GM19351 (cell line): ENCODE data around the gene TFB1M.

Experiments used
- ATAC-seq: cut with Tn5 transposase; IDR thresholded peaks from one replicate; pipeline ENCODE4 v1.9.1; 2021; ENCODE audit warnings: mild to moderate bottlenecking, moderate library complexity; ENCODE audit not compliant: unreplicated experiment

TFB1M gene

DNA sequence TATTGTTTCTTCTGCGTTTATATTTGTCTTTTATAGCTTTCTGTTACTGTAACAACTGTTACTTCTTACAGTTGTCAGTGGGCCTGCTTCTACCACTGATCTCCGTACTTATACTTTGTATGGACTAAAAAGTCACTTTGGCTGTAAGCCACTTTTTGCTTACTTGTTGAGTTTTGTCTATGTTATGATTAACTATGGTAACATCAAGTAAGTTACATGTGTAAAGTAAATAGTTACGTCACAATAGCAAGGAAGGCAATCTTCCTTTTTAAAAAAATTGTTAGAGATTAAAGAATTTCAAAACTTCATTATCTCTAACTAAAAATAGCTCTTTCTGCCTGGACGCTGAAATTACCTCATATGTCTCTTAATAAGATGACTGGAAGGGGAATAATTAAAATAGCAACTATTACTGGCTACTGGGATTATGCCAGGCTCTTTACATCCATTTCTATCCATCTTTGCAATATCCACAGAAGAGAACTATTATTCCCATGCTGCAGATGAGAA lies 10.9 kb downstream of the TFB1M start:
- no peak for ATAC-seq

DNA sequence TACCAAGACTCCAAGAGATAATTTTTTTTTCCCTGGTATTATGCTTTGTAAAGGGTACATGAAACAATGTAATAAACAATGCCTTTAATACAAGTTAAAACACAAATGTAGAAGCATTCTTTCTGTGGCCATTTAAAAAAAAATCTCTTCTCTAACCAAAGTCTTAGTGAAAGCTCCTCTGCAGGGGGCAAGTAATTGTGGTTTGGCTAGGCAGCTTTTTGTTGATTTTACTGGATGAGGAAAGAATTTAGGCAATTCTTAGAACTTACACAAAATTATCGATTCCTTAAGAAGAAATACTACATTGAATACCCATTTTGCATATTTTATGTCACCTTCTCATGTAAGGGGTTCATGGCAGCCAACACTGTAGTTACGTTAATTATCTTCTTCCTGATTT lies 12.4 kb downstream of the TFB1M start:
- ATAC-seq, result no peak

DNA sequence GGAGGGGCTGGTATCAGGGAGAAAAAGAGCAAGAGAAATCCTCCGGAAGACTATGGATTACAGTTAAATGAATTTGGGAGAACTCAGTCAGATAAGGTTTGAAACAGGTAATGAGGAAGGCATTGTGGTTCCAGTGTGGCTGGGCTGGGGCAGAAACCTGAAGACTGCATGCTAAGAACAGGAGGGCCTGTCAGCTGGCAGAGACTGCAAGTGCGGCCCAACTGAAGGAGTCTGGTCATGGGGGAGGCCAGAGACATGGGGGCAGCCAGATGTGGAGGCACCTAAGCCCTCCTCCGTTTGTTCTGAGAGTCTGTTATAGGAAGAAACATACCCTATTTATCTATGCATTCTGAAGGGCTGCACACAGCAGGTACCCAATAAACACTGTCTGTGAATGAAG lies 16.6 kb downstream of the TFB1M start:
- no peak for ATAC-seq

DNA sequence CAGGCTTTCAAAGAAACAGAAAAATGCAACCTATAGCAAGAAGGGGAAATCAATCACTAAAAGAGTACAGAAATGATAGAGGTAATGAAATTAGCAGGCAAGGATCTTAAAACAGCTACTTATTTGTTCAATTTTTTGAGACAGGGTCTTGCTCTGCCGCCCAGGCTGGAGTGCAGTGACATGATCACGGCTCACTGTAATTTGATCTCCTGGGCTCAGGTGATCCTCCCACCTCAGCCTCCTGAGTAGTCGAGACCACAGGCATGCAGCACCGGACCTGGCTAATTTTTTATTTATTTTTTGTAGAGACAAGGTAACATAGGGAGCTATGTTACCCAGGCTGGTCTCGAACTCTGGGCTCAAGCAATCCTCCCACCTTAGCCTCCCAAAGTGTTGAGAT lies 21.6 kb downstream of the TFB1M start:
- no peak for ATAC-seq

DNA sequence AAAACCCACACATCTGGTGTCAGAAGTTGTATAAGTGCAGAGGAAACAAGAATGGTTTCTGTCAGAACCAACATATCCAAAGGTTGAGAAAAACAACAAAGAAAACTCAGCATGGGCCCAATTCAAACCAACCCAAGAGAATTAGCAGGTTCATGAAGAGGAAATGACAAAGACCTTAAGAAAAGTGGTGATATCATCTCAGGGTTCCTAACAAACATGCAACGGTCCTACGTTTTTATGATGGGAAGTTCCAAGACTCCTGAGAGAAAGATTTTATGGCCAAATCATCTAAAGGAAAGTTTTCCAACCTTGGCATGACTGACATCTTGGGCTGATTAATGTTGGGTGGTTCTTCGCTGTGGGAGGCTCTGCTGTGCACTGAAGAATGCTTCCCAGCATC lies 23.0 kb downstream of the TFB1M start:
- no peak for ATAC-seq

DNA sequence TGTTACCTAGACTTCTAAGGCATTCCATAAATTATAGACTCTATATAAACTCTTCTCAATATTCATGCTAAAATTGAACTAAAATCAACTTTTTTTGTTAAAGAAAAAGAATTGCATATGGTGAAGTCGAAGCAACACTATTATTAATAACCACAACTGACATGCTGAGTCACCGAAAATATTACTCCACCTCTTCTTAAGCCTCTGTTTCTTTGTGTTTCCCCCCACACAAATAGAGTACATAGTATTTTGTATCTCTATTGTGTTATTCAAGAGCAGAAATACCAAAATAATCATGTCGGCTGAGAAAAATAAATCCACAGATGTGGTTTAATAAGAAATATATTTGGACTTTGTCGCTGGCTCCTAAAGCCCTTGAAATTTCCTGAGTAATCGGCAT lies 23.8 kb downstream of the TFB1M start:
- no peak for ATAC-seq

DNA sequence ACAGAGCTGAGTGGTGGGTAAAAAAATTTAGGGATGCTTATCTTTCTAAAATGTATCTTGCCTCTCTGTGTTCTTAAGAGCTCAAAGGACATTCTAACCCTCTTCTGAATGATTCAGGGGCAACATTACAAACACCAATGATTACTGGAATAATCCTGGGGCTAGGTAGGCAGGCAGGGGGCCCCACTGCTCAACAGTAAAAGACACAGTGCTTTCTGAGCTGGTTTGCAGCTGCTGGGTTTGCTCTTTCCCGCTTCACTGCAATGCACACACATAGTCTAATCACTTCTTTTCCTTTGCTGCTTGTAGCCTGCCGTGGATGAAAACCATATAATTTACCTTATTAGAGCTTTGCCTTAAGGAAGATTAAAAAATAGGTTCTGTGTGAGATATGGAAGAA lies 26.5 kb downstream of the TFB1M start:
- no peak for ATAC-seq

DNA sequence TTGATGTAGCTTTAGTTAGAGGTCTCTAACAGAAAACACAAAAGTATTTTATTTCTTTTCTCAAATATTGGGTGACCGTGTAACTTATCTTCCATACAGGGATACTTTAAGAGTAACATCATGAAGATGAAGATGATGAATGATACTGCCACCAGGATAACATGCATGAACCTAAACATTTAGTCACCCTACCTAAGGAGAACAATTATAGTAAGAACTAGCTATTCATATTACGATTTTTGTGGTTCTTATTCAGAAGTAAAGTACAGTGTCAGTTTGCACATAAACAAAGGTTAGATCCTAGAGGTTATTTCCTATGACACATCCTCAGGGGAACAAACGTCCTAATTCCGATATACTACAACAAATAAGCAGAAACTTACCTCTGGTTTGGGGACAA lies 29.5 kb downstream of the TFB1M start:
- ATAC-seq, result no peak

DNA sequence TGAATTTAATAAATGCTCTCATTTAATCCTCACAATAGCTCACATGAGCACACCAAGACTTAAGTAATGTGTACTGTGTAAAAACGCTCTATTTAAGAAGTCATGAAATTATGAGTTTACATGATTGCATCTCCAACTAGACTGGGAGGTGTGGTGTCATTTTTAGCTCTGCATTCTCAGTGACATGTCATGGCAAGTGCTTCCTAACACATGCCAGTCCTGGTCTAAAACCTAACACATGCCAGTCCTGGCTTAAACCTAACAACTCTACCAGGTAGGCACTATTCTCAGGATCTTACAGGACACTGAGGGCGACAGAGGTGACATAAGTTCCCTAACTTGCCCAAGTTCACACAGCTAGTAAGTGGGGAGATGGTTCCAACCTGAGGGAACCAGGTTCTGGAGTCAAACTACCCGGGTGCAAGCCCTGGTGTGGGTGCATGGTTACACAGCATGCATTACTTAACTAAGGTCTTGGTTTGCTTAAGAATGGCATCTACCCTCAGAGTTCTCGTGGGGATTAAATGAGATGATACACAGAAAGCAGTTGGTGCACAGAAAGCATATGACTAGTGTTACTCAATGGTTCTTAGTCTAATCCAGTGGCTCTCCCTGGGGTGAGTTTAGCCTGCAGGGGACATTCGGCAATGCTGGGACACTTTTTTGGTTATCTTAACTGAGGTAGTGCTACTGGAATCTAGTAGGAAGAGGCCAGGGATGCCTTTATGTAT lies 35.8 kb downstream of the TFB1M start:
- ATAC-seq, result no peak

DNA sequence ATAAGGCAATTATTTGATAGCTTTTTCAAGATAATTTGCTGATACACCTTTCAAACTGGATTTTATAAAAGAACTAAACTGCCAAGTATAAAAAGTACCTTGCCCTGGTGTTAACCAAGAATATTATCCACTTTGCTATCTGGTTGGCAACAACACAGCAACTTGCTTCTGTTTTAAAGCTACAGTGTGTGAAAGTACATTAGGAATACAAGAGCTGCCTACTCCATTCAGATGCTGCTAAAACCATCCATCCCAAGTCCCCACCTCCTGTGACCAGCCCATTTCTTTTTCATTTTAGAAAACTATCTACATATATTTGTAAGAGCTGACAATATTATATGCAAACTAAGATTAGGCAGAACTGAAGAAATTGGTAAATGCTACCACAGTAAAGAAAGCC lies 37.6 kb downstream of the TFB1M start:
- ATAC-seq, result no peak

DNA sequence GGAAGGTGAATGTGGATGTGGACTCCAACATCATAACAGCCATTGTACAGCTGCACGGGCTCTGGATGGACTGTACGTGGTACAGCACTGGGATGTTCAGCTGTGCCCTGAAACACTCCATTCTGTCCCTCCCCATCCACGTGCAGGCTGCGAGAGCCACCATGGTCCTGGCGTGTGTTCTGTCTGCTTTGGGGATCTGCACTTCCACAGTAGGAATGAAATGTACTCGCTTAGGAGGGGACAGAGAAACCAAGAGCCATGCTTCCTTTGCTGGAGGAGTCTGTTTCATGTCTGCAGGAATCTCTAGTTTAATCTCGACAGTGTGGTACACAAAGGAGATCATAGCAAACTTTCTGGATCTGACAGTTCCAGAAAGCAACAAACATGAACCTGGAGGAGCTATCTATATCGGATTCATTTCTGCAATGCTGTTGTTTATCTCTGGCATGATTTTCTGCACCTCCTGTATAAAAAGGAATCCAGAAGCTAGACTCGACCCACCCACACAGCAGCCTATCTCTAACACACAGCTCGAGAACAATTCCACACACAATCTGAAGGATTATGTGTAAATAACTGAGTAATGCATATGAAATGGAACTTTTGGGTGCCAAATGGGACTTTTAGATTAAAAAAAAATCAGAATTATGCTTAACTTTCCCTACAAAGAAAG lies 38.3 kb downstream of the TFB1M start:
- ATAC-seq, result no peak

DNA sequence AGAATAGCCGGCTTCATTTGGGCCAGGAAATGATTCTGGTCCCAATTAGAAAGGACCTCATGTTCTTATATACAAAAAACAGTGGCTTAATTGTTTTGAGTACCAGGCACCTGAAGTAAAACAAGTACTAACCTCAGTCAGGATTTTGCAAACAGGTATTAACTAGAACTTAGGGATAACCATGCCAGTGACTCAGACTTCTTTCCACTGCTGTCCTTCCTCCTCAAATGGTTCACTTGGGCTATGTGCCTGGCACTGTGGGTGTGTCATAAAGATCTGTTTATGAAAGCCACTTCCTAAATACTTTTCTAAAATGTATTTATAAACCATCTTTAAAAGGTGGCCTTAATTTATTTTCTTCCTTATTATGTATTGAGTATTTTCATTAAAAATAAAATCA lies 39.8 kb downstream of the TFB1M start:
- no peak for ATAC-seq

DNA sequence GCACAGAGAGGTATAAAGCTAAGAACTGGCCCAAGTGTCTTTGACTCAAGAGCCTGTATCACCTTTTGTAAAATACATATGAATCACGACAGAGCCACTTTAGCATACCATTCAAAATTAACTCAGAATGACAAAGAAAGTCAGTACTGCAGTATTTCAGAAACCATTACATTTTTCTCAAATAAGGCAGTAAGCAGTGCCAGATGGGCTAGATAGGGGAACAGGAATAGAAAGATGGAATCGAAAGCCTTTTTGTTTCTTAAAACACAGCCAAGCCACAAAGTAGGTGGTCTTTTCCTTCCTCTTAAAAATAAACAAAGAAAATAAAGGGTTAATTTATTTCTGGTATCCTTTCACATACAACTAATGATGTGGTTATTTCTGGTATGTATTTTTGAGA lies 40.2 kb downstream of the TFB1M start:
- ATAC-seq, result no peak

DNA sequence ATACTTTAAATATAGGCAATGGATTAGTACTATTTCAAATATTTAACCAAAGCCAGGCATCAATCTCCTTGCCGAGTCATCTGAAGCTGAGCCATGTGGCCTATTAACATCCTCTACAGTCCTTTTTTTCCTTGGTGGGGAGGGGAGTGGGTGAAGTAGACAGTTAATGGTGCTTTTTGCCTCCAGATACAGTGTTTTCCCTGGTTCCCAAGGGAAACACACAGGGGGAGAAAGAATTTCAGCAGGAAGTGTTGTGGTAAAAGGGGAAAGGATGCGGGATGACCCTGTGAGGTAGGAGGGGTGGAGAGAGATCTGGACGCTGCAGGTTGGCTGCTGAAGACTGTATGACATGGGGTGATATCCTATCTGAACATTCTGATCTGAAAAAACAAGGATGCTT lies 40.9 kb downstream of the TFB1M start:
- ATAC-seq, result no peak

DNA sequence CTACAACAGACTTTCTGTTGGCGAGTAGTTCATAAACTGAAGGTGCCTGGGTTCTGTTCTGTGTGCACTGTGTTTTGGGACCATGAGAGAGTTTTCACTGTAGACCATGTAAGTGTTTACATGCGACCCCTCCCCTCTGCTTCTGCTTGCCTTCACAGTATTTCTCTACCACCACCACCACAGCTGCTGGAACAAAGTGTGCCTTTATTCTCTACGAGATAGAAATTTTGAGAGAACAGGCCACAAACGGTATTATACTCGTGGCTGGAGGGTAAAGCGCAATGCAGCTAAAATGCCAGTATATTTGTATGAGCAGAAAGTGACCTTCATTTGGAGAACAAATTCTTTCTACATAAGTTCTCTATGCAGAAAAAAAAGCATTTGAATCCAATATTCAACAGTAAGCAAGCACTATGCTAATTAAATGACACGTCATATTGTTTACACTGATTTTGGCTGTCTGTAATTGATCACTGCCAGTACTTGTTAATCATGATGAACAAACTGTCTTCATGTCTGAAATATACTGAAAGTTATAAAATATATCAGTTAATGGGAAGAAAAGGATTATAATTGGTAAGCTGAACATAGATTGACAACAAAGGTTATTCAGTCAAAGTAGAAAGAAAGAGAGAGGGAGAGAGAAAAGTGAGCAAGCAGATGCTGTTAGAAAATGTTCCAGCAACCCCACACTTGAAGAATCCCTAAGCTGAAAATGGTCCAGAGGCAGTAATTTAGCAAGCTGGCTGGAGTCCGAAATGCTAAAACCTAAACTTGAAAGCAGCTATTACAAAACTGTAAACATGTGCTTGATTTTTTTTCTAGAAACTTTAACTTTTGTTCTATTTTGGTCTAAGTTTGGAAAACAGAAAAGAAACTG lies 41.7 kb downstream of the TFB1M start:
- ATAC-seq, result no peak

DNA sequence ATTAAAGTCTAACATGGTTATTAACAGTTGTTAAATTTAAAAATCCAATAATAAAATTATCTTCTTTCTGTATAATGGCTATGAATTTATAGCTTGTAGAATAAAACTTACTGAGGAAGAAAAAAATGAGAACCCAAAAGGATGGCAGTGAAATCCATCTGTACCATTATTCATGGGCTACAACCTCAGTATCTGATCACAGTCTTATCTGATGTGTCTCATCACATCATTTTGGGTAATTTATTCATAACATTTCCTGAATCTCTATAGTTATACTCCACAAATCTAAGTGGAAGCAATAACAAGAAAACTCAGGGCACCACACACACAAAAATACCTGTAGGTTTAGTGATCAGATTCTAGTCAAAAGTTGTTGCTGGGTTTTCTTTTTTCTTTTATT lies 43.1 kb downstream of the TFB1M start:
- no peak for ATAC-seq

DNA sequence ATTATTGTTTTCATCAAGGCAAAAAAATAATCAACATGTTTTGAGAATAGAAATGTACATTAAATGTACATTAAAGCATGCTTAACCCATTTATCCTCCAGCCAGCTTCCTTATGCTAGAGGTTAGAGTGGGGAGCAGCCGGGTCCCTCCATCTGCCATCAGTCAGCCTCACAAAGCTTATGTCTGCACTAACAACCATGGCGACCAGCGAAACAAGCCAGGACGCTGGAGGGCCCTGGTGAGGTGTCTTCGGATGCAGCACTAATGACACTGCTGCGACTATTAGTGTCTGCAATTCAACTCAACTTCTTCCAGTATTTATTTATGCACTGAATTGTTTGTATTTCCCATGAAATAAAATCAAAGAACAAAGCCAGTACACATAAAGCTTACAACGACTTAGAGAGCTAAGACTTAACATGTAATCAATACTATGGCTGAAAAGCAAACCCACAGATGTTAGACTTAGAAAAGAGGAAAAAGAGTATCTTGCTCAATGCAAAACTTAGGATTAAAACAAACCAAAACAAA lies 43.7 kb downstream of the TFB1M start:
- no peak for ATAC-seq

DNA sequence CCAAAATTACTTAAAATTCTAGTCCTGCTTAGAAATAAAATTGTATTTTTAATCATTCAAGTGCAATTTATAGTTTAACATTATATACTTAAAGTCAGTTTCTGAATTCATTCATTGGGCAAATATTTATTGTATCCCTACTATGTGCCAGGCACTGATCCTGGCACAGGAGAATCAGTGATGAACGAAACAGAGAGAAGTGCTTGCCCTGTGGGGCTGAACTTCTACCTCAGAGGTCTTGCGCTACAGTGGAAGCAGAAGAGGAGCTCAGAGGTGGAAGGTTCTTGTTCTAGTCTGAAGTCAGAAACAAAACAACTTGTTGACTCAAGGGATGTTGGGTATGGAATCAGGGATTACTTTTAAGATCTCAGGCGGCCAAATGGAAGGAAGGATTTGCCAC lies 44.5 kb downstream of the TFB1M start:
- no peak for ATAC-seq

DNA sequence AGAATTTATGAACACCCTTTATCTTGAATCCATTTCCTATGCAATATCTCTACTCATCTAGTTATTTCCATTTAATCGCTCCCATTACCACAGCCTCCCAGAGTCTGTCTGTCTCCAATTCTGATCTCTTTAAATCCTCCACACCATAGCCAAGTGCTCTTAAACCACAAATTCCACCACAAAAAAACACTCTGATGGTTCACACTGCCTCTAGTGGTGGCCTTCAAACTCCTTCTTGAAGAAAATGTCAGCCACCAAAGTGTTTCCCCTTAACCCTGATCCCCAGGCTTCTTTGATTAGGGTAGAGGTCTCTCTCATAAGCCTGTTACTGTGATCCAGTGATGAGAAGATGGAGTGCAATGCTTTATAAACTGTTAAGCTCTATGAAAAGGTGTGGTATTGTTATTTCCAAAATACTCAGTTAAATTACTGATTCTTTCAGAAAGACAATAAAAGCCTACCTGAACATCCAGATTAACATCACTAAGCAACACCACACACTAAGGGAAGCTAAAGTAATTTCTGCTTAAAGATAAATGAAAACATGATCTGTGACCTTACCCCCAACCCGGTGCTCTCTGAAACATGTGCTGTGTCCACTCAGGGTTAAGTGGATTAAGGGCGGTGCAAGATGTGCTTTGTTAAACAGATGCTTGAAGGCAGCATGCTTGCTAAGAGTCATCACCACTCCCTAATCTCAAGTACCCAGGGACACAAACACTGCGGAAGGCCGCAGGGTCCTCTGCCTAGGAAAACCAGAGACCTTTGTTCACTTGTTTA lies 46.0 kb downstream of the TFB1M start:
- ATAC-seq, result peak; percentile 80

DNA sequence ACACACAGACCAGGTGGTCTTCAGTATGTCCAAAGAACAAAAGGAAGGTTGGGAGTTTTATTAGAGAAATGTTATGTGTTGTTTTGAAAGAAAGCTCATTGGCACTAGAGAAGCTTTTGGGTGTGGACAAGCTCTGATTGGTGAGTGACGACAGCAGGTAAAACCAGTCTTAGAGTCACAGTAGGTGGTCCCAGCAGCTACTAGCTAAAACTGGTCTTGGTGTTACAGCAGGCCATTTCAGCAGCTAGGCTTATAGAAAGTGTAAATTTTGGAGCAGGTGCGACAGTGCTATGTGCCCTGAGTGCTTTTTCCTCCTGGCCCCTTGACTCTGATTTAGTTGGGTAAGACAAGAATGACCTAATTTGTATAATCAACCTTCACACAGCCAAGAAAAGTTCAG lies 46.9 kb downstream of the TFB1M start:
- no peak for ATAC-seq
